ENCODE results near the gene FAT3. TPM values are rescaled to one million over a fixed set of nuclear protein-coding genes. Genes with fewer than 3 reads are reported as not detected.

Gene FAT3
- total and polyA plus RNA-seq, 4 donors, result 0.06 to 1.3 (median 0.62) TPM

DNA sequence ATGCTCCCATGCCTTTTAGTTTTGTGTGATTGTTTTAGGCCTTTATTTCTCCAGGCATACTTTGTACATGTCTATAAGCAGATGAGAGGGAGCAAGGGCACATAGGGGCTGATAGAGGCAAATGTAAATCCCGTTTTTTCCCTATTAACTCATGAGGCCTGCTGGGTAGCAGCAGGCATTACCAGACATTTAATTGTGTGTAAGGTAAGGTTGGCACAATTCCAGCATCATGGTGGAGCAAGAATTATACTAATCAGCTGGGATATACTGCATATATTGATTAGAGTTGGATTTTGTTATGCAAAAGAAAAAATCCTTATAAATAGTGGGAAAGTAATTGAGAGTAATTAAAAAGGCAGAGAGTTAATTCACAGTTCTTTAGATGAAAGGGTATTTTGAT, 12.2 kb downstream of the FAT3 start:
- Histone ChIP-seq H3K4me3 (ENCODE audit: low read depth in 1 of 3, low read length in 3 of 3) (no peak overlapping the region), H3K4me1 (ENCODE audit: control insufficient read depth in 4 of 4, insufficient read depth in 4 of 4, low read length in 3 of 4) (no peaks in the 10 kb centered on the region), H3K9me3 (ENCODE audit: control insufficient read depth in 4 of 4, low read length in 3 of 4) (no peaks in the 10 kb centered on the region), H3K36me3 (ENCODE audit: control insufficient read depth in 4 of 4, insufficient read depth in 3 of 4, low read depth in 1 of 4, low read length in 3 of 4) (no peaks in the 10 kb centered on the region), H3K27ac (ENCODE audit: low read depth in 1 of 2, low read length in 2 of 2) (no peak overlapping the region), H3K27me3 (ENCODE audit: control insufficient read depth in 4 of 4, insufficient read depth in 4 of 4, low read length in 3 of 4) (no peaks in the 10 kb centered on the region), H3K9ac (ENCODE audit: low read depth in 1 of 2, low read length in 2 of 2) (no peak overlapping the region)
- WGBS, result 77% methylated on average over 1 of the region's 1 CpG
- TF ChIP-seq, protein P1, sequence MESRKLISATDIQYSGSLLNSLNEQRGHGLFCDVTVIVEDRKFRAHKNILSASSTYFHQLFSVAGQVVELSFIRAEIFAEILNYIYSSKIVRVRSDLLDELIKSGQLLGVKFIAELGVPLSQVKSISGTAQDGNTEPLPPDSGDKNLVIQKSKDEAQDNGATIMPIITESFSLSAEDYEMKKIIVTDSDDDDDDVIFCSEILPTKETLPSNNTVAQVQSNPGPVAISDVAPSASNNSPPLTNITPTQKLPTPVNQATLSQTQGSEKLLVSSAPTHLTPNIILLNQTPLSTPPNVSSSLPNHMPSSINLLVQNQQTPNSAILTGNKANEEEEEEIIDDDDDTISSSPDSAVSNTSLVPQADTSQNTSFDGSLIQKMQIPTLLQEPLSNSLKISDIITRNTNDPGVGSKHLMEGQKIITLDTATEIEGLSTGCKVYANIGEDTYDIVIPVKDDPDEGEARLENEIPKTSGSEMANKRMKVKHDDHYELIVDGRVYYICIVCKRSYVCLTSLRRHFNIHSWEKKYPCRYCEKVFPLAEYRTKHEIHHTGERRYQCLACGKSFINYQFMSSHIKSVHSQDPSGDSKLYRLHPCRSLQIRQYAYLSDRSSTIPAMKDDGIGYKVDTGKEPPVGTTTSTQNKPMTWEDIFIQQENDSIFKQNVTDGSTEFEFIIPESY (IDR thresholded peaks at IDR 0.05), result no peak
- TF ChIP-seq, protein P2, sequence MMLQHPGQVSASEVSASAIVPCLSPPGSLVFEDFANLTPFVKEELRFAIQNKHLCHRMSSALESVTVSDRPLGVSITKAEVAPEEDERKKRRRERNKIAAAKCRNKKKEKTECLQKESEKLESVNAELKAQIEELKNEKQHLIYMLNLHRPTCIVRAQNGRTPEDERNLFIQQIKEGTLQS (IDR thresholded peaks at IDR 0.05), result no peak
- TF ChIP-seq, protein P3, sequence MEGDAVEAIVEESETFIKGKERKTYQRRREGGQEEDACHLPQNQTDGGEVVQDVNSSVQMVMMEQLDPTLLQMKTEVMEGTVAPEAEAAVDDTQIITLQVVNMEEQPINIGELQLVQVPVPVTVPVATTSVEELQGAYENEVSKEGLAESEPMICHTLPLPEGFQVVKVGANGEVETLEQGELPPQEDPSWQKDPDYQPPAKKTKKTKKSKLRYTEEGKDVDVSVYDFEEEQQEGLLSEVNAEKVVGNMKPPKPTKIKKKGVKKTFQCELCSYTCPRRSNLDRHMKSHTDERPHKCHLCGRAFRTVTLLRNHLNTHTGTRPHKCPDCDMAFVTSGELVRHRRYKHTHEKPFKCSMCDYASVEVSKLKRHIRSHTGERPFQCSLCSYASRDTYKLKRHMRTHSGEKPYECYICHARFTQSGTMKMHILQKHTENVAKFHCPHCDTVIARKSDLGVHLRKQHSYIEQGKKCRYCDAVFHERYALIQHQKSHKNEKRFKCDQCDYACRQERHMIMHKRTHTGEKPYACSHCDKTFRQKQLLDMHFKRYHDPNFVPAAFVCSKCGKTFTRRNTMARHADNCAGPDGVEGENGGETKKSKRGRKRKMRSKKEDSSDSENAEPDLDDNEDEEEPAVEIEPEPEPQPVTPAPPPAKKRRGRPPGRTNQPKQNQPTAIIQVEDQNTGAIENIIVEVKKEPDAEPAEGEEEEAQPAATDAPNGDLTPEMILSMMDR (IDR thresholded peaks at IDR 0.05; ENCODE audit: low read depth, low read length, missing input control), result no peak
- no peak for TF ChIP-seq NR2F2 (IDR thresholded peaks at IDR 0.05)
- TF ChIP-seq SP1 (IDR thresholded peaks at IDR 0.05), result no peak
- no peak for TF ChIP-seq EGR1 (IDR thresholded peaks at IDR 0.05; ENCODE audit: low read depth in 2 of 2)
- no peak for TF ChIP-seq HNF4A (conservative IDR thresholded peaks at IDR 0.05)
- no peak for TF ChIP-seq RAD21 (IDR thresholded peaks at IDR 0.05)
- TF ChIP-seq, protein P4, sequence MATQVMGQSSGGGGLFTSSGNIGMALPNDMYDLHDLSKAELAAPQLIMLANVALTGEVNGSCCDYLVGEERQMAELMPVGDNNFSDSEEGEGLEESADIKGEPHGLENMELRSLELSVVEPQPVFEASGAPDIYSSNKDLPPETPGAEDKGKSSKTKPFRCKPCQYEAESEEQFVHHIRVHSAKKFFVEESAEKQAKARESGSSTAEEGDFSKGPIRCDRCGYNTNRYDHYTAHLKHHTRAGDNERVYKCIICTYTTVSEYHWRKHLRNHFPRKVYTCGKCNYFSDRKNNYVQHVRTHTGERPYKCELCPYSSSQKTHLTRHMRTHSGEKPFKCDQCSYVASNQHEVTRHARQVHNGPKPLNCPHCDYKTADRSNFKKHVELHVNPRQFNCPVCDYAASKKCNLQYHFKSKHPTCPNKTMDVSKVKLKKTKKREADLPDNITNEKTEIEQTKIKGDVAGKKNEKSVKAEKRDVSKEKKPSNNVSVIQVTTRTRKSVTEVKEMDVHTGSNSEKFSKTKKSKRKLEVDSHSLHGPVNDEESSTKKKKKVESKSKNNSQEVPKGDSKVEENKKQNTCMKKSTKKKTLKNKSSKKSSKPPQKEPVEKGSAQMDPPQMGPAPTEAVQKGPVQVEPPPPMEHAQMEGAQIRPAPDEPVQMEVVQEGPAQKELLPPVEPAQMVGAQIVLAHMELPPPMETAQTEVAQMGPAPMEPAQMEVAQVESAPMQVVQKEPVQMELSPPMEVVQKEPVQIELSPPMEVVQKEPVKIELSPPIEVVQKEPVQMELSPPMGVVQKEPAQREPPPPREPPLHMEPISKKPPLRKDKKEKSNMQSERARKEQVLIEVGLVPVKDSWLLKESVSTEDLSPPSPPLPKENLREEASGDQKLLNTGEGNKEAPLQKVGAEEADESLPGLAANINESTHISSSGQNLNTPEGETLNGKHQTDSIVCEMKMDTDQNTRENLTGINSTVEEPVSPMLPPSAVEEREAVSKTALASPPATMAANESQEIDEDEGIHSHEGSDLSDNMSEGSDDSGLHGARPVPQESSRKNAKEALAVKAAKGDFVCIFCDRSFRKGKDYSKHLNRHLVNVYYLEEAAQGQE (IDR thresholded peaks at IDR 0.05), result no peak
- no peak for TF ChIP-seq GABPA (IDR thresholded peaks at IDR 0.05 in 1 of 2, conservative IDR thresholded peaks at IDR 0.05 in 1 of 2)
- TF ChIP-seq YY1 (IDR thresholded peaks at IDR 0.05), result no peak
- no peak for TF ChIP-seq FOXA2 (IDR thresholded peaks at IDR 0.05)
- no peak for TF ChIP-seq FOXA1 (IDR thresholded peaks at IDR 0.05)
- no peak for TF ChIP-seq TAF1 (conservative IDR thresholded peaks at IDR 0.05)
- TF ChIP-seq HNF4G (IDR thresholded peaks at IDR 0.05), result no peak
- TF ChIP-seq, protein P5, sequence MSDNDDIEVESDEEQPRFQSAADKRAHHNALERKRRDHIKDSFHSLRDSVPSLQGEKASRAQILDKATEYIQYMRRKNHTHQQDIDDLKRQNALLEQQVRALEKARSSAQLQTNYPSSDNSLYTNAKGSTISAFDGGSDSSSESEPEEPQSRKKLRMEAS (IDR thresholded peaks at IDR 0.05), result no peak
- TF ChIP-seq JUND (IDR thresholded peaks at IDR 0.05), result no peak
- TF ChIP-seq RXRA (IDR thresholded peaks at IDR 0.05), result no peak
- no peak for DNase-seq (ENCODE audit: low spot score)
